Thoracic aorta (tissue), 2 donors: ENCODE measurements around the gene FGD2. TPM values are rescaled to one million over a fixed set of nuclear protein-coding genes. Genes with fewer than 3 reads are reported as not detected.

ENCODE experiments used
- ATAC-seq: fragments of 150-250 bp; one replicate; pipeline ENCODE4 v1.8.0; 2017; ENCODE audit warnings: low read depth; ENCODE audit not compliant: insufficient number of reproducible peaks, low FRiP score
- DNase-seq: peaks from one replicate; pipeline ENCODE4 v3.0.0-alpha.2; 2020; ENCODE audit warnings: low spot score
- H3K27ac ChIP-seq, 2 donors: fragments of 200-600 bp; sonication (generic); 1 replicate in 1 of 2; 2 replicates in 1 of 2; pipeline ENCODE4 v1.5.1; 2016; ENCODE audit warnings: mild to moderate bottlenecking in 2 of 2, moderate library complexity in 2 of 2
- H3K27me3 ChIP-seq: fragments of 200-600 bp; sonication (generic); replicated peaks from 2 replicates; pipeline ENCODE4 v1.6.0; 2016; ENCODE audit warnings: mild to moderate bottlenecking; ENCODE audit not compliant: insufficient read depth
- H3K36me3 ChIP-seq: fragments of 200-600 bp; sonication (generic); one replicate; pipeline ENCODE4 v1.5.1; 2016
- H3K4me1 ChIP-seq, 2 donors: fragments of 200-600 bp; sonication (generic); 1 replicate in 1 of 2; 2 replicates in 1 of 2; pipeline versions ENCODE4 v1.5.1 to v1.6.0; 2016; ENCODE audit warnings: low read depth in 2 of 2, mild to moderate bottlenecking in 1 of 2; ENCODE audit not compliant: control insufficient read depth in 1 of 2
- H3K4me3 ChIP-seq: fragments of 200-600 bp; sonication (generic); 2 replicates; pipeline ENCODE4 v1.5.1; 2016; ENCODE audit warnings: mild to moderate bottlenecking
- H3K9me3 ChIP-seq: fragments of 200-600 bp; sonication (generic); 2 replicates; pipeline ENCODE4 v1.5.1; 2016
- total RNA-seq, 2 donors: library from RNA; depleted of rRNA; stranded (reverse); fragments of >200 nt; gene quantifications; one replicate each; pipeline versions ENCODE4 v1.1.0 to v1.2.3, GENCODE V29; 2016
- TF ChIP-seq, protein P1 (sequence below): fragments of 200-600 bp; sonication (generic); IDR thresholded peaks from one replicate; pipeline ENCODE4 v1.5.1; 2019; ENCODE audit warnings: antibody characterized with exemption

FGD2 gene
- total RNA-seq, 2 donors from 2014 or later: 27.5 to 52.5 TPM

DNA sequence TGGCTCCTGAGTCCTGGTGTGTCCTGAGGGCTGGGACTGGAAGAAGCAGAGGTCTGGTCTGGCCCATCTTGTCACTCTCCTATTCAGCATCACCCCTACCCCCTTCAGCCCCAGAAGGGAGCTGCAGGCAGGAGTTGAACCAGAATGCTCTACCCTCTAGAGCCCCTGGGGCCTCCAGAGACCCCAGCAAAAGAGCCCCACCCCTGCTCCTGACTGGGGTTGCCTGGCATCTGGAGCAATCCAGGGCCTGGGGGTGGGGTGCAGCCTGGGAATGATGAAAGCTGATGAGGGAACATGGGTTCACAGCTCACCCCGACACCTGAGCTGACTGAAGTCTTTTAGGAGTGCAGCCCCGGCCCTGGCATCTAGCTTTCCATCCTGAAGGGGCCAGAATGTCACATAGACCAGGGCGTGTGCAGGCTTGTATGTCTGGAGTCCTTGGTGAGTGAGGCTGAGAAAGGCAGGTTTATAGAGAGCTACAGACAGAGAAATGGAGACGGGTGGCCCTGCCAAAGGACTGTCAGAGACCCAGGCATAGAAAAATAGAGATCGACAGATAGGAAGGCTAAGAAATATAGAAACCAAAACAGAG lies 12.2 kb downstream of the FGD2 start:
- peak; percentile 16 for ATAC-seq

DNA sequence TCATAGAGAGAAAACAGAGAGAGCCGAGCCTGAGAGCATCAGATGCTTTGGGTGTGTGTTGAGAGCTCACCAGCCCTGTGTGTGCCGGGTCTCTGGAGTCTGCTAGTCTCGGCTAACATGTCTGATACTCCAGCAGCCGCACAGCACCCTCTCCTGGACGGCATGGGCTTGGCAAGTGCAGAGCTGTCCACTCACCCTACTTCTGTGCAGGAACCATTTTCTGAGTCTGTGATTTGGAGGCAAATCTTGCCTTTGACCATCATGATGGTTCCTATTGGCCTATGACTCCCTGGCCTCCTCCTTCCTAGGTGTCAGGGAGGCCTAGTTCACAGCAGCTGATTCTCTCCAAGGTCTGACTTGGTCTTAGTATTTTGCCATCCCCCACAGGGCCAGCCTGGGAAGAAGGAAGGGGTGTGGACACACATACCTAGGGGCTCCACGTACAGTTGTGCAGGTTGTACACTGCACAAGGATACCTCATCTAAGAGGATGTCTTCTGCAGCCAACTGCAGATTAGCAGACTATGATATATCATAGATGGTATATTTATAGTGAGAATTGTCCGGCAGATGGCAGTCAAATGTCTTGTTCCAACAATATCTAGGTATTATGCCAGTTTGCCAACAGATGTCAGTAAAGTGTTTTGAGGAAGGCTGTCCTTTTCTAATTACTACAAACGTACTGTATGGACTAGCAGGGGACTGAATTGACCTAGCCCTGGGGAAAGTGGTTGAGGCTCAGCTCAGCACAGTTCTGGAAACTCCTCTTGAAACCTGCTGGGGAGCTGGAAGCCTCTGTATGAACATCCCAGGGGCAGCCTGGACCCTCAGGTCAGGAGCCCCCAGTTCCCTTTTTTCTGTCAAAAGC lies 13.0 kb downstream of the FGD2 start:
- TF ChIP-seq, protein P1, sequence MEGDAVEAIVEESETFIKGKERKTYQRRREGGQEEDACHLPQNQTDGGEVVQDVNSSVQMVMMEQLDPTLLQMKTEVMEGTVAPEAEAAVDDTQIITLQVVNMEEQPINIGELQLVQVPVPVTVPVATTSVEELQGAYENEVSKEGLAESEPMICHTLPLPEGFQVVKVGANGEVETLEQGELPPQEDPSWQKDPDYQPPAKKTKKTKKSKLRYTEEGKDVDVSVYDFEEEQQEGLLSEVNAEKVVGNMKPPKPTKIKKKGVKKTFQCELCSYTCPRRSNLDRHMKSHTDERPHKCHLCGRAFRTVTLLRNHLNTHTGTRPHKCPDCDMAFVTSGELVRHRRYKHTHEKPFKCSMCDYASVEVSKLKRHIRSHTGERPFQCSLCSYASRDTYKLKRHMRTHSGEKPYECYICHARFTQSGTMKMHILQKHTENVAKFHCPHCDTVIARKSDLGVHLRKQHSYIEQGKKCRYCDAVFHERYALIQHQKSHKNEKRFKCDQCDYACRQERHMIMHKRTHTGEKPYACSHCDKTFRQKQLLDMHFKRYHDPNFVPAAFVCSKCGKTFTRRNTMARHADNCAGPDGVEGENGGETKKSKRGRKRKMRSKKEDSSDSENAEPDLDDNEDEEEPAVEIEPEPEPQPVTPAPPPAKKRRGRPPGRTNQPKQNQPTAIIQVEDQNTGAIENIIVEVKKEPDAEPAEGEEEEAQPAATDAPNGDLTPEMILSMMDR: peak; percentile 82
- Histone ChIP-seq H3K27me3 (no peaks in the 10 kb centered on the region), H3K36me3 (no peaks in the 10 kb centered on the region), H3K9me3 (no peaks in the 10 kb centered on the region), H3K4me3 (no peak overlapping the region), H3K27ac (peak overlapping the region; percentile 34 to 59), H3K4me1 (peaks cover 0 to 14% of the 10 kb centered on the region in 2 donors)
- peak; percentile 94 for ATAC-seq
- peak; percentile 73 for DNase-seq

More for the DNA sequence above, 12.2 kb downstream of the FGD2 start:
- DNase-seq: no peak
- peak overlapping the region; percentile 31 to 59 for H3K27ac ChIP-seq
- H3K9me3 ChIP-seq: no peaks in the 10 kb centered on the region
- H3K4me1 ChIP-seq: peaks cover 0 to 14% of the 10 kb centered on the region in 2 donors
- H3K27me3 ChIP-seq: no peaks in the 10 kb centered on the region
- H3K4me3 ChIP-seq: no peak overlapping the region
- TF ChIP-seq, protein P1: no peak
- H3K36me3 ChIP-seq: no peaks in the 10 kb centered on the region

DNA sequence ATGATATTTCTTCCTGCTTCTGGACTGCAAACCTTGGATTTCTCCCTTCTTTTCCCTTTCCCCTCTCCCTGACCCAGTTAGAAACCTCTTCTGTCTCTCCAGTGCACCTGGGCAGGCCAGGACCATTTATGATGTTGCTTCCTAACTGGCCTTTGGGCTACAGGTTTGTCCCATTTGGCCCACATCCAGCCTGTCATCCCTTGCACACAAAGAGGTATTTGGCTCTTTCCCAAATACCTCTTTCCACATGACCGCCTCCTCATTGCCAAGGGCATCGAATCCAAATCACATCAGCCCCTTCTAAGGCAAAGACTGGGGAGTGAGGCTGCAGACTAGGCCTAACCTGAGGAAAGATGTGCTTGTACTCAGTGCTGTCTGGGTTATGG lies 13.6 kb downstream of the FGD2 start:
- Histone ChIP-seq H3K4me1 (peaks cover 0 to 14% of the 10 kb centered on the region in 2 donors), H3K4me3 (no peak overlapping the region), H3K27me3 (no peaks in the 10 kb centered on the region), H3K9me3 (no peaks in the 10 kb centered on the region), H3K27ac (peak overlapping the region in 1 of 2 donors; percentile 34), H3K36me3 (no peaks in the 10 kb centered on the region)
- DNase-seq (no peak), ATAC-seq (no peak)
- TF ChIP-seq, protein P1: no peak

DNA sequence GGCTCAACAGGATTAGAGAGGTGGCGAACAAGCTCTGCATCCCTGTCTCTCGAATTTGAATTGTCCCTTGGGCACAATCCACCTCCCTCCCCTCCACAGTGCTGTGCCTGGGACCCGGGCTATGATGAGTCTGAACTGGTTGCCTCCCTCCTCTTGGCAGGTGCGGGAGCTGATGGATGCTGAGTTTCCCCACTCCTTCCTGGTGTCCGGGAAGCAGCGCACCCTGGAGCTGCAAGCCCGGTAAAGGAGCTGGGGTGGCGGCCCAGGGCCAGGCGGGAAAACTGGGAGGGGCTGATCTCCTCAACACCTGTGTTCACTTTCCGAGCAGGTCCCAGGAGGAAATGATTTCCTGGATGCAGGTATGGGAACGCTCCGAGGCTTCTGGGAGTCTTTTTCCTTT lies 14.9 kb downstream of the FGD2 start:
- Histone ChIP-seq H3K27ac (no peak overlapping the region), H3K4me1 (peaks cover 0 to 14% of the 10 kb centered on the region in 2 donors), H3K36me3 (no peaks in the 10 kb centered on the region), H3K4me3 (no peak overlapping the region), H3K9me3 (no peaks in the 10 kb centered on the region), H3K27me3 (no peaks in the 10 kb centered on the region)
- ATAC-seq (no peak), DNase-seq (no peak)
- TF ChIP-seq, protein P1: no peak

DNA sequence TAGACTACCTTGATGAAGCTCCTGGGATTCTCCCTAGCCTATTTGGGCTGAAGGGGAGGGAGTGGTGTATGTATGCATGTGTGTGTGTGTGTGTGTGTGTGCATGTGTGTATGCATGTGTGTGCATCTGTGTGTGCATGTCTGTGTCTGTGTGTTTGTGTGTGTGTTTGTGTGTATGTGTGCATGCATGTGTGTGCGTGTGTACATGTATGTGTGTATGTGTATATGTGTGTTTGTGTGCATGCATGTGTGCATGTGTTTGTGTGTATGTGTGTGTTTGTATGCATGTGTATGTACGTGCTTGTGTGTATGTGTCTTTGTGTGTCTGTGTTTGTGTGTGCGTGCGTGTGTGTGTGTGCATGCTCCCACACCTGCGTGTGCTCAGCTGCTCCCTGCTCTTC lies 15.4 kb downstream of the FGD2 start:
- no peaks in the 10 kb centered on the region for H3K27me3 ChIP-seq
- H3K9me3 ChIP-seq: no peaks in the 10 kb centered on the region
- peaks cover 0 to 14% of the 10 kb centered on the region in 2 donors for H3K4me1 ChIP-seq
- TF ChIP-seq, protein P1: no peak
- ATAC-seq (no peak), DNase-seq (no peak)
- H3K4me3 ChIP-seq: no peak overlapping the region
- H3K27ac ChIP-seq: no peak overlapping the region
- no peaks in the 10 kb centered on the region for H3K36me3 ChIP-seq
